Measurements from ENCODE around the gene CDKN2B-AS1.

DNA sequence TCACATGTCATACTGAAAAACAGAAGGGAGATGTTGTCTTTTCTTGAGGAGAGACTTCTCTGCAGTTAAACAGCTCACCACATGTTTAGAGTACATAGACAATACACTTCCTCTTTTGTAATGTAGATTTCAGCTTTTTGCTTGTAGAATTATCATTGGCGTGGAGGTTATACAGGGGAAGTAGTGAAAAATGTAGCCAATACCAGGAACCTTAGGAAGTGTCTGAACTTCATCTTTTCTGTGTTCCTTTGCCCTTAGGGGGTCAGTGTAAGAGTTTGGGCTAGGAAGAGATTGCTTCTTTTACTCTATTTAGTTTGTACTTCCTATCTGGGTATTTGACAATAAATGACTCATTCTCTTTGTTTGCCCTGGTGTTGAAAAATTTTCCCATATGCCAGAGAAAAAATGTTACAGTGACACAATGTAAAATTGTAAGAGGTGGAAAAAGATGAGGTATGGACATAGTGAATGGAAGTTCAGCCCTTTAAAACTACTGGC lies 35.6 kb downstream of the CDKN2B-AS1 start:
- TF ChIP-seq, protein P1, sequence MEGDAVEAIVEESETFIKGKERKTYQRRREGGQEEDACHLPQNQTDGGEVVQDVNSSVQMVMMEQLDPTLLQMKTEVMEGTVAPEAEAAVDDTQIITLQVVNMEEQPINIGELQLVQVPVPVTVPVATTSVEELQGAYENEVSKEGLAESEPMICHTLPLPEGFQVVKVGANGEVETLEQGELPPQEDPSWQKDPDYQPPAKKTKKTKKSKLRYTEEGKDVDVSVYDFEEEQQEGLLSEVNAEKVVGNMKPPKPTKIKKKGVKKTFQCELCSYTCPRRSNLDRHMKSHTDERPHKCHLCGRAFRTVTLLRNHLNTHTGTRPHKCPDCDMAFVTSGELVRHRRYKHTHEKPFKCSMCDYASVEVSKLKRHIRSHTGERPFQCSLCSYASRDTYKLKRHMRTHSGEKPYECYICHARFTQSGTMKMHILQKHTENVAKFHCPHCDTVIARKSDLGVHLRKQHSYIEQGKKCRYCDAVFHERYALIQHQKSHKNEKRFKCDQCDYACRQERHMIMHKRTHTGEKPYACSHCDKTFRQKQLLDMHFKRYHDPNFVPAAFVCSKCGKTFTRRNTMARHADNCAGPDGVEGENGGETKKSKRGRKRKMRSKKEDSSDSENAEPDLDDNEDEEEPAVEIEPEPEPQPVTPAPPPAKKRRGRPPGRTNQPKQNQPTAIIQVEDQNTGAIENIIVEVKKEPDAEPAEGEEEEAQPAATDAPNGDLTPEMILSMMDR (IDR thresholded peaks at IDR 0.05) = no peak
- TF ChIP-seq EZH2 (IDR thresholded peaks at IDR 0.05; ENCODE audit: borderline replicate concordance, insufficient read depth, low read depth, low read length, poor library complexity, severe bottlenecking) = no peak
